ENCODE results near the gene KCNQ1.

The KCNQ1 gene

GRCh38 chr11:2731130-2732125, 286.6 kb downstream of the KCNQ1 start:
- Histone ChIP-seq H4K20me1 (ENCODE audit: low read depth, low read length) (no peaks in the 10 kb centered on the region), H3K4me3 (ENCODE audit: insufficient read depth, low read length, poor library complexity, severe bottlenecking) (no peak overlapping the region), H3K9me2 (replicated peaks; ENCODE audit: insufficient read depth, low read length) (no peaks in the 10 kb centered on the region), H3K27me3 (ENCODE audit: low read length) (no peaks in the 10 kb centered on the region), H3K9me3 (ENCODE audit: insufficient read depth, low read length) (no peaks in the 10 kb centered on the region), H3F3A (ENCODE audit: insufficient read depth) (no peaks in the 10 kb centered on the region), H3K4me2 (ENCODE audit: low read depth, low read length, poor library complexity, severe bottlenecking) (no peak overlapping the region), H3K9ac (ENCODE audit: low read length) (no peak overlapping the region), H3K27ac (ENCODE audit: low read depth, low read length) (no peak overlapping the region), H3K36me3 (ENCODE audit: low read length) (no peaks in the 10 kb centered on the region), H3K79me2 (ENCODE audit: insufficient read depth, low read length) (no peaks in the 10 kb centered on the region), H2AFZ (ENCODE audit: low read depth, low read length, severe bottlenecking) (no peak overlapping the region)
- no peak for TF ChIP-seq EZH2phosphoT487 (conservative IDR thresholded peaks at IDR 0.05; ENCODE audit: low read length)
- TF ChIP-seq CTCF (IDR thresholded peaks at IDR 0.05; ENCODE audit: insufficient read depth, low read length, poor library complexity, severe bottlenecking), result no peak

GRCh38 chr11:2732261-2732939, 287.6 kb downstream of the KCNQ1 start:
- no peaks in the 10 kb centered on the region for H3K79me2 ChIP-seq (ENCODE audit: insufficient read depth, low read length)
- no peaks in the 10 kb centered on the region for H3K9me2 ChIP-seq (replicated peaks; ENCODE audit: insufficient read depth, low read length)
- H3K9me3 ChIP-seq (ENCODE audit: insufficient read depth, low read length), result no peaks in the 10 kb centered on the region
- no peaks in the 10 kb centered on the region for H3K27me3 ChIP-seq (ENCODE audit: low read length)
- no peaks in the 10 kb centered on the region for H3K36me3 ChIP-seq (ENCODE audit: low read length)
- H3K4me2 ChIP-seq (ENCODE audit: low read depth, low read length, poor library complexity, severe bottlenecking), result no peak overlapping the region
- no peaks in the 10 kb centered on the region for H4K20me1 ChIP-seq (ENCODE audit: low read depth, low read length)
- H3K9ac ChIP-seq (ENCODE audit: low read length), result no peak overlapping the region
- H3K4me3 ChIP-seq (ENCODE audit: insufficient read depth, low read length, poor library complexity, severe bottlenecking), result no peak overlapping the region
- no peak overlapping the region for H2AFZ ChIP-seq (ENCODE audit: low read depth, low read length, severe bottlenecking)
- no peak for TF ChIP-seq EZH2phosphoT487 (conservative IDR thresholded peaks at IDR 0.05; ENCODE audit: low read length)
- no peak for TF ChIP-seq CTCF (IDR thresholded peaks at IDR 0.05; ENCODE audit: insufficient read depth, low read length, poor library complexity, severe bottlenecking)
- H3F3A ChIP-seq (ENCODE audit: insufficient read depth), result no peaks in the 10 kb centered on the region
- no peak overlapping the region for H3K27ac ChIP-seq (ENCODE audit: low read depth, low read length)

- Histone ChIP-seq H3K27me3 (ENCODE audit: low read length) (no peaks in the 10 kb centered on the region), H4K20me1 (ENCODE audit: low read depth, low read length) (no peaks in the 10 kb centered on the region), H3K36me3 (ENCODE audit: low read length) (no peaks in the 10 kb centered on the region), H3F3A (ENCODE audit: insufficient read depth) (no peaks in the 10 kb centered on the region), H3K9me3 (ENCODE audit: insufficient read depth, low read length) (no peaks in the 10 kb centered on the region), H3K9me2 (replicated peaks; ENCODE audit: insufficient read depth, low read length) (no peaks in the 10 kb centered on the region), H3K4me2 (ENCODE audit: low read depth, low read length, poor library complexity, severe bottlenecking) (no peak overlapping the region), H3K27ac (ENCODE audit: low read depth, low read length) (no peak overlapping the region), H3K79me2 (ENCODE audit: insufficient read depth, low read length) (no peaks in the 10 kb centered on the region), H3K4me3 (ENCODE audit: insufficient read depth, low read length, poor library complexity, severe bottlenecking) (no peak overlapping the region), H3K9ac (ENCODE audit: low read length) (no peak overlapping the region), H2AFZ (ENCODE audit: low read depth, low read length, severe bottlenecking) (no peak overlapping the region)
- TF ChIP-seq CTCF (IDR thresholded peaks at IDR 0.05; ENCODE audit: insufficient read depth, low read length, poor library complexity, severe bottlenecking) (no peak), EZH2phosphoT487 (conservative IDR thresholded peaks at IDR 0.05; ENCODE audit: low read length) (no peak)
Measured at GRCh38 chr11:2732940-2733628, 288.3 kb downstream of the KCNQ1 start.
